Measurements from ENCODE around the gene RNF144A. TPM values are rescaled to one million over a fixed set of nuclear protein-coding genes. Genes with fewer than 3 reads are reported as not detected.

The RNF144A gene
- total and polyA plus RNA-seq, 2 experiments from 2014 or later: 6.3 to 24.1 TPM

GRCh38 chr2:6968319-6969100 lies 51.3 kb downstream of the RNF144A start:
- H3K4me1 ChIP-seq (ENCODE audit: low read depth): no peaks in the 10 kb centered on the region
- no peaks in the 10 kb centered on the region for H3K9me3 ChIP-seq (ENCODE audit: low read depth)
- H3K27ac ChIP-seq: no peak overlapping the region
- peak; percentile 51 to 61 for DNase-seq (ENCODE audit: low read depth in 1 of 2, low spot score in 1 of 2)
- H3K36me3 ChIP-seq: no peaks in the 10 kb centered on the region
- H3K27me3 ChIP-seq: no peaks in the 10 kb centered on the region
- no peak overlapping the region for H3K4me3 ChIP-seq
- peak; percentile 16 for TF ChIP-seq CTCF (IDR thresholded peaks at IDR 0.05; ENCODE audit: low read depth, low read length)

- Histone ChIP-seq H3K9me3 (ENCODE audit: low read depth) (no peaks in the 10 kb centered on the region), H3K27me3 (no peaks in the 10 kb centered on the region), H3K4me3 (no peak overlapping the region), H3K4me1 (ENCODE audit: low read depth) (no peaks in the 10 kb centered on the region), H3K36me3 (no peaks in the 10 kb centered on the region), H3K27ac (no peak overlapping the region)
- DNase-seq (ENCODE audit: low read depth in 1 of 2, low spot score in 1 of 2): no peak
- TF ChIP-seq CTCF (IDR thresholded peaks at IDR 0.05; ENCODE audit: low read depth, low read length): no peak
Observed at GRCh38 chr2:6970551-6970950, 53.3 kb downstream of the RNF144A start.

GRCh38 chr2:6970976-6971480 lies 53.8 kb downstream of the RNF144A start:
- no peak for DNase-seq (ENCODE audit: low read depth in 1 of 2, low spot score in 1 of 2)
- no peaks in the 10 kb centered on the region for H3K9me3 ChIP-seq (ENCODE audit: low read depth)
- no peaks in the 10 kb centered on the region for H3K4me1 ChIP-seq (ENCODE audit: low read depth)
- H3K27me3 ChIP-seq: no peaks in the 10 kb centered on the region
- no peak overlapping the region for H3K4me3 ChIP-seq
- no peaks in the 10 kb centered on the region for H3K36me3 ChIP-seq
- TF ChIP-seq CTCF (IDR thresholded peaks at IDR 0.05; ENCODE audit: low read depth, low read length): no peak
- no peak overlapping the region for H3K27ac ChIP-seq

- Histone ChIP-seq H3K27me3 (no peaks in the 10 kb centered on the region), H3K4me1 (ENCODE audit: low read depth) (no peaks in the 10 kb centered on the region), H3K27ac (no peak overlapping the region), H3K9me3 (ENCODE audit: low read depth) (no peaks in the 10 kb centered on the region), H3K36me3 (no peaks in the 10 kb centered on the region), H3K4me3 (no peak overlapping the region)
- no peak for TF ChIP-seq CTCF (IDR thresholded peaks at IDR 0.05; ENCODE audit: low read depth, low read length)
- DNase-seq (ENCODE audit: low read depth in 1 of 2, low spot score in 1 of 2): no peak
Observed at GRCh38 chr2:6971502-6971901, 54.3 kb downstream of the RNF144A start.

GRCh38 chr2:6972067-6972710 lies 55.0 kb downstream of the RNF144A start:
- no peak overlapping the region for H3K27ac ChIP-seq
- no peaks in the 10 kb centered on the region for H3K27me3 ChIP-seq
- no peak for TF ChIP-seq CTCF (IDR thresholded peaks at IDR 0.05; ENCODE audit: low read depth, low read length)
- no peaks in the 10 kb centered on the region for H3K36me3 ChIP-seq
- no peaks in the 10 kb centered on the region for H3K4me1 ChIP-seq (ENCODE audit: low read depth)
- no peaks in the 10 kb centered on the region for H3K9me3 ChIP-seq (ENCODE audit: low read depth)
- no peak overlapping the region for H3K4me3 ChIP-seq
- no peak for DNase-seq (ENCODE audit: low read depth in 1 of 2, low spot score in 1 of 2)
